AG20443 (cell line): Measurements from ENCODE around the gene BRINP3.
"Not testable (repeated sequence)": the region's sequence is repeated elsewhere in the genome, so short reads cannot be mapped to it uniquely, and the experiment has no call there.

Experiments
- DNase-seq: peaks from one replicate; pipeline ENCODE4 v3.0.0; 2012; ENCODE audit warnings: low spot score, mixed read lengths

The BRINP3 gene

GRCh38 chr1:190477762-190478148, at the start of gene BRINP3:
Gene BRINP3, minus strand, starts transcription at chr1:190477864.
- DNase-seq: no peak

- no peak for DNase-seq
These were observed 33.9 kb upstream of the BRINP3 start for GRCh38 chr1:190511554-190511953.

- no peak for DNase-seq
These were observed 29.7 kb upstream of the BRINP3 start for GRCh38 chr1:190507357-190507756.

GRCh38 chr1:190504539-190504938, 26.9 kb upstream of the BRINP3 start:
- not testable (repeated sequence) for DNase-seq

GRCh38 chr1:190497565-190497964, 19.9 kb upstream of the BRINP3 start:
- no peak for DNase-seq

- no peak for DNase-seq
These were observed 16.8 kb upstream of the BRINP3 start for GRCh38 chr1:190494451-190494850.

GRCh38 chr1:190491404-190491803, 13.7 kb upstream of the BRINP3 start:
- DNase-seq: no peak

GRCh38 chr1:190484045-190484444, 6.4 kb upstream of the BRINP3 start:
- DNase-seq: no peak

- no peak for DNase-seq
These were observed 2.6 kb upstream of the BRINP3 start for GRCh38 chr1:190480231-190480630.

GRCh38 chr1:190479516-190479915, 1.9 kb upstream of the BRINP3 start:
- DNase-seq: no peak

GRCh38 chr1:190479050-190479397, 1.4 kb upstream of the BRINP3 start:
- DNase-seq: no peak

- DNase-seq: peak; percentile 5
These were observed 735 bp upstream of the BRINP3 start for GRCh38 chr1:190478149-190479049.

GRCh38 chr1:190476806-190477205, 858 bp downstream of the BRINP3 start:
- no peak for DNase-seq

GRCh38 chr1:190476321-190476720, 1.3 kb downstream of the BRINP3 start:
- no peak for DNase-seq

- no peak for DNase-seq
These were observed 2.1 kb downstream of the BRINP3 start for GRCh38 chr1:190475421-190476141.

GRCh38 chr1:190474650-190475211, 2.9 kb downstream of the BRINP3 start:
- no peak for DNase-seq

GRCh38 chr1:190474010-190474409, 3.7 kb downstream of the BRINP3 start:
- no peak for DNase-seq

GRCh38 chr1:190472494-190472893, 5.2 kb downstream of the BRINP3 start:
- no peak for DNase-seq

GRCh38 chr1:190472042-190472441, 5.6 kb downstream of the BRINP3 start:
- no peak for DNase-seq

- DNase-seq: no peak
These were observed 13.0 kb downstream of the BRINP3 start for GRCh38 chr1:190464690-190465089.

- no peak for DNase-seq
These were observed 21.5 kb downstream of the BRINP3 start for GRCh38 chr1:190456129-190456528.

GRCh38 chr1:190455631-190456030, 22.0 kb downstream of the BRINP3 start:
- DNase-seq: no peak

- no peak for DNase-seq
These were observed 24.1 kb downstream of the BRINP3 start for GRCh38 chr1:190453550-190453949.
